Tongue (tissue), 2 donors: ENCODE data around the gene ENOX1. TPM values are rescaled to one million over a fixed set of nuclear protein-coding genes. Genes with fewer than 3 reads are reported as not detected.
"Not testable (repeated sequence)": the region's sequence is repeated elsewhere in the genome, so short reads cannot be mapped to it uniquely, and the experiment has no call there.

Experiments used
- DNase-seq: peaks from one replicate; pipeline ENCODE4 v3.0.0-alpha.2; 2015
- total RNA-seq: library from RNA; depleted of rRNA; stranded (reverse); fragments of >200 nt; gene quantifications from one replicate; pipeline ENCODE4 v1.2.3, GENCODE V29; 2014

The ENOX1 gene
- total RNA-seq, 1 donor from 2014 or later: 11.8 TPM

- DNase-seq: no peak
Observed at GRCh38 chr13:43354153-43354945, 432.4 kb downstream of the ENOX1 start.

DNA sequence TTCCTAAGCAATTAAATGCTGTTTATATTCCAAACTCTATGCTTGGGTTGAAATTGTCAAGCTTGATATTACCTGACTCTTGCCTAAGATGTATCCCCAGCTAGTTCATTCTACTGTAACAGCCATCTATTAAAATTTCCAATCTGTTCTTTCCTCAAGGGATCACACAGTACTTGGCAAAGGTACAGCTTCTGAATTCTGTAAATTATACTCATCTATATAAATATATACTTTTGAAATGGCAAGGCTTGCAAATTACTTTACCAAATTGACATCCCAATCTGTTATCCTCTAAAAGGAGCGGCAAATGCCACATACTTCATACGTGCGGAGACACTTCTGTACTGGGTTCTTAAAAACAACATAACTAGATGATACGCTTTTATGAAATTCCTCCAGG lies 433.1 kb downstream of the ENOX1 start:
- no peak for DNase-seq

DNA sequence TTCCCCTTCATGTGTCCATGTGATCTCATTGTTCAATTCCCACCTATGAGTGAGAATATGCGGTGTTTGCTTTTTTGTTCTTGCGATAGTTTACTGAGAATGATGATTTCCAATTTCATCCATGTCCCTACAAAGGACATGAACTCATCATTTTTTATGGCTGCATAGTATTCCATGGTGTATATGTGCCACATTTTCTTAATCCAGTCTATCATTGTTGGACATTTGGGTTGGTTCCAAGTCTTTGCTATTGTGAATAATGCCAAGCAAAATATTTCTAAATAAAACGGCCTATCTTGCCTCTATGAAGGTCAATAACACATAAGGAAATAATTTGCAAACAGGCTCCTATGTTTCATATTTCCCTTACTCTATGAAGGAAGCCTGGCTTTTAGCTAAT lies 435.2 kb downstream of the ENOX1 start:
- not testable (repeated sequence) for DNase-seq

DNA sequence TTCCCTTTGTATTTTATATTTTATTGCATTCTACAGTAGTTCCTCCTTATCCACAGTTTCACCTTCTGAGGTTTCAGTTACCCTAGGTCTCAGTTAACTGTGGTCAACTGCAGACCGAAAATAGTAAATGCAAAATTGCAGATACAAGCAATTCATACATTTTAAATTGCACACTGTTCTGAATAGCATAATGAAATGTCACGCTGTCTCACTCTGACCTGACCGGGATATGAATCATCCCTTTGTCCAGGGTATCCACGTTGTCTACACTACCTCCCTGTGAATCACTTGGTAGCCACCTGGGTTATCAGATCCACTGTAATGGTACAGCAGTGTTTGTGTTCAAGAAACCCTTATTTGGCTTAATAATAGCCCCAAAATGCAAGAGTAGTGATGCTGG lies 438.4 kb downstream of the ENOX1 start:
- DNase-seq: no peak

DNA sequence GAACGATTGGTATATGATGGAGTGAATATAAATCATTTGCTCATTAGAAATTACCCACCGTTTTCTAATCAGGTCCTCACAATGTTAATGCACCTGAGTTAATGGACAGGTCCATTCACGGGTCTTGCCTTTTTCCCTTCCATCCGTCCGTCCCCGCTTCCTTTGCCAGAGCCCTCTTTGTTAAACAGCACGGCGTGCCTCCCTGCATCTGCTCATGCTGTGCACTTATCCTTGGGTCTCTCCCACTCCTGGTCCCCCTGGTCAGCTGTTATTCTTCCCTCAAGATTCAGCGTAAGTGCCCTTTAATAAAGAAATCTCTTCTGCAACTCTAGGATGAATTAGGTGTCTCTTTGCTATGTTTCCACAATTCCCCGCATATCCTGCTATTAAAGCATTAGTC lies 438.9 kb downstream of the ENOX1 start:
- DNase-seq: no peak

DNA sequence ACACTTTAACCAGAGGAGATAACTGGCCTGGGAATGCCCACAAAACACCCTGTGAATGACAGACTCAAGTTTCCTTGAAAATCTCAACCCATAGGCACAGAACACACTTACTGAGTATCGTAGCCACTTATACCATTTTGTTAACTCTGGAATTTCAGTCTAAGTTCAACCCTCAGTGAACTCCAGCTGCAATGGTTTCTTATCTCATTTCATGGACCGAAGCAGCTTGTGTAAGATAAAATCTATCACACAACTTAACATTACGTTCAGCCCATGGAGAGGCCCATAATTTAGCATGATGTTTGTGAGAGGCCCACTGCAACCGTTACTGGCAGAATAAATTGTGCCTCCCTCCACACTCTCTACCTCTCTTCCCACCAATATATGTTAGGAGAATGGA lies 440.3 kb downstream of the ENOX1 start:
- no peak for DNase-seq

- DNase-seq: no peak
Observed at GRCh38 chr13:43343645-43344044, 443.1 kb downstream of the ENOX1 start.

- DNase-seq: no peak
Observed at GRCh38 chr13:43339805-43340550, 446.8 kb downstream of the ENOX1 start.

DNA sequence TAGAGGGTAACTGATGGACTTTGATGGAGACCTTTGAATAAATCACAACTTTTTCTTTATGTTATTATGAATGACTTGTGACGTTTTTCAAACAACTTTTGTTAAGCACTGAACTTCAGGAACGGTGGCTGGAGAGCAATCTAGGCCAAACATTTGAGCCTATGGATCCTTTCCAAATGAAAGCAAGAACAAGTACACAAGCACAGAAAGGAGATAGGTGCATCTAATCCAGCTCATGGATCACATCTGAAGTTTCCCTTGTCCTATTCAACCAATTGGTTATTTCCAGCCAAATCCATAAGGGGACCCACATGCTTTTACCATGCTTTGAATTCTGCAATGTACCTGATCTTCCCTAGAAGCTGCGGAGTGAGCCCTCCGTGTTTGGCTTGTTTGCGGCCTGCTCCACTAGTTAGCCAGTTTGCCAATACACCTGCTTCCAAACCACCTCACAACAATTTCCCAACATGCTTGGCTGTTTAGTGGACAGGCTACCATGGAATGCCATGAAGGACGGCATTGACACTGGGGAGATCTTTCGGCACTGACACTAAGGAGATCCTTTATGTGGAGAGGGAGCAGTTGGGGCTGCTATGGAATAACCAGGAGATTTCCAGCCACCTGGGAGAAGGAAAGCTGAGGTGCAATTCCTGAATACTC lies 447.5 kb downstream of the ENOX1 start:
- no peak for DNase-seq

DNA sequence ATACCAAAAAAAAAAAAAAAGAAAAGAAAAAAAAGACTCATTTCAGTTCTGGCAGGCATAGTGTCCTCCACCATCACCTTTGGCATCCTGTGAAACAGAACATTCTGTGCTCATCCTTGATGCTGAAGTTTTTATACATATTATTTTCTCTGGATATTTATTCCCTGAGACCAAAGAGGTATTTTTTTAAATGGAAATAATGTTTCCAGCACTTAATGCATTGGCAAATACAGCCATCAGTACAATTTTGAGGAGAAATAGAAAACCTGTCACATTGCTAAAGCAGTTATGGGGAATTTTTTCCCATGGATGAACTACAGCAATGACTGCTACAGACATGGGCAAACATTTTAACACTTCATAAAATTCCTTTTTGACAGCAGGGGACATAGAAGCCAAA lies 451.0 kb downstream of the ENOX1 start:
- peak; percentile 23 for DNase-seq

DNA sequence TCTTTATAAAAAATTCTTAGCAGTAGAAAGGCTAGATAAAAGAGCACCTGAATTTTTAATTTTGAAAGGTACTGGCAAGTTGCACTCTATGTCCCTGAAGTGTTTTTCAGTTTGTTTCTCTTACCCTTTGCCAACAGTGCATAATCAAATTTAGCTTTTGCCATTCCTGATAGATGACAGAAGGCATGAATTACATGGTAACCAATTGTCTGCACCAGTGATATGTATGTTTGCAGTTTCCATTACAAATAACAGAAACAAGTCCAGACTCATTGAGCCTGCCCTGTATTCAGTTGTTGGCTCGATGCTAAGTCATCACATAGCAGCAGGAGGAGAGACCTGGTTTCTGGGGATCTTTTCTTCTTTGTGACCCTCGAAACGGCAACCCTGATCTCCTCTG lies 453.6 kb downstream of the ENOX1 start:
- DNase-seq: peak; percentile 45

DNA sequence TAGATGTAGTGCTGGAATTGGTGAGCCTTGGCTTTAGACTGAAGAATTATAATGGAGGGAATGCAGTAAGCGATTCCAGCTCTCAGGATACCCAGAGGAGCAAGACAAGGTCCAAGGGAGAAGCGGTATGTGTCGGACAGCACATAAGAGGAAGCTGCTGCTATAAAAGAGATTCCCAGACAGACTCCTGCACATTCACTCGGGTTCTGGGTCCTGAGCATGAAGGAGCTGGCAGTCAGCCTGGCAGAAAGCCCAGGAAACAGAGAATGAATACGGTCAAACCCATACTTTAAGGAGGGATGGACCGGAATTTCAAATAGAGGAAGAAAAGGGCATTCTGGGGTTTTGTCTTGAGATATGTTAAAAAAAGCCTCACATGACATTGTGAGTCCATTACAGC lies 455.1 kb downstream of the ENOX1 start:
- peak; percentile 60 for DNase-seq

DNA sequence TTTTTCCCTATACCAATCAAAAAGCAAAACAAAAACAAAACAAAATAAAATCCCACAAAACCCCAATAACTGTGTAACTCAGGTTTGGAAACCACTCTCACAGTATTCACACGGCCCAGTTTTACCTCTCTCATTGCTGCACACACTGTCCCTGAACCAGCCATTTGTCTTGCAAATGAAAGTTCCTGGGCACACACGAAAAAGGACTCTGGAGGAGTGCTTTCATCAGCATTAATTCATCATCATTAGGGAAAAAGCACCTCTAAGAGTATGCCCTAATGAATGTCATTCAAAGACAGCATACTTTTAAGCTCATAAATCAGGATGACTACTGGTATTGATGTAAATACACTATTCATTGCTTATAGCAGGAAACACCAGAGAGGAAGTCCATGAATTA lies 457.1 kb downstream of the ENOX1 start:
- DNase-seq: no peak

- no peak for DNase-seq
Observed at GRCh38 chr13:43328907-43329306, 457.9 kb downstream of the ENOX1 start.

GRCh38 chr13:43326100-43326499 lies 460.7 kb downstream of the ENOX1 start:
- DNase-seq: no peak

- no peak for DNase-seq
Observed at GRCh38 chr13:43325636-43326035, 461.1 kb downstream of the ENOX1 start.

- DNase-seq: no peak
Observed at GRCh38 chr13:43324129-43324528, 462.6 kb downstream of the ENOX1 start.

DNA sequence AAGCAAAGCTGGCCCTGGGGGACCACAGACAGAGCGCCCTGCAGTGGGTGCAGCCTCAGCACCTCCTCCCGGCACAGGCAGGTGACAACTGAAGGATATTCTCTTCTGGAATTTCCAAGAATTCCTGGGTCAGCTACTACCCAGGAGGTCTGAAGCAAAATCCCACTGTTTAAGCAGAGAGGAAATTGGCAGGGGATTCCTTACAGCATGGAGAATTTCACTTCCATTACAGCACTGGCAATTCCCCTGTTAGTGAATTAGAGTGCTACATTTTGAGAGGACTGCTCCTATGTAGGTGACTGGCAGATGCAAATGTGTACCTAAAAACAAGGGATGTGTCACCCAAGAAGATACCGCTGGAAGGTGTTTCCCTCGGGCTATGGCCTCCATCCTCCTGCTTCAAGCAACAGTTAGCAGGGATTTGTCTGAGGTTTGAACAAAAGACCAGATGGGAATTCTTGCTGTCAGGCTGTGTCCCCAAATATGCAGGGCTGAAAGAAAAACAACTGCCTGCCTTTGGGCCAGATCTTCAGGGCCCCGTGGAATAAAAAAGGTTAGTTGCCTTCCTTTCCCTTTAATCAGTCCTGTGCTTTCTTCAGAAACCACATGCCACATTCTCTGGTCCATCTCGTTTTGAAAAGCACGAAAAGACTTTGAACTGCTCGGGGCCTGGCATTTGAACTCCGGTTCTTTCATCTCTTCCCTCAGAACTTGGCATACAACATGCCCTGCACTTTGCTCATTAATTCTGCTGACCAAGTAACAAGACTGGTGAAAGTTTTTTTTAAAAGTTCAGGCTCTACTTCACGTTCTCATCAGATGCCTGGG lies 466.9 kb downstream of the ENOX1 start:
- DNase-seq: no peak

GRCh38 chr13:43316946-43317353 lies 469.8 kb downstream of the ENOX1 start:
- peak; percentile 97 for DNase-seq

DNA sequence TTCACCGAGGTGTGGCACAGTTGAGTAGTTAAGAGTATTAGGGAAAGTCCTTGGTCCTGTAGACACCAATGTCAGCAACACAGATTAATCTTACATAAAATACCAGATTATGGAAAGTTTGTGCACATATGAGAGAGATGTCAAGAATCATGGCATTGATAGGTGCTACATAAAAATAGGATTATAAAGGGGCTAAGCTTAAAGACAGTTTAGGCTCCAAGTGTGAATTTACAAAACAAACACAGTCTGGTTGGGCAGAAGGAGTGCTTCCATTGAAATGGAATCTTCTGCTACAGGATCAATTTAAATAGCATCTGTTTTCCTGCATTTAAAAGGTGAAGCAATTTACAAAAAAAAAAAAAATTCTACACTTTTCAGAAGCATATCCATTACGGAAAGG lies 470.5 kb downstream of the ENOX1 start:
- DNase-seq: no peak

- DNase-seq: peak; percentile 66
Observed at GRCh38 chr13:43315522-43315921, 471.2 kb downstream of the ENOX1 start.

DNA sequence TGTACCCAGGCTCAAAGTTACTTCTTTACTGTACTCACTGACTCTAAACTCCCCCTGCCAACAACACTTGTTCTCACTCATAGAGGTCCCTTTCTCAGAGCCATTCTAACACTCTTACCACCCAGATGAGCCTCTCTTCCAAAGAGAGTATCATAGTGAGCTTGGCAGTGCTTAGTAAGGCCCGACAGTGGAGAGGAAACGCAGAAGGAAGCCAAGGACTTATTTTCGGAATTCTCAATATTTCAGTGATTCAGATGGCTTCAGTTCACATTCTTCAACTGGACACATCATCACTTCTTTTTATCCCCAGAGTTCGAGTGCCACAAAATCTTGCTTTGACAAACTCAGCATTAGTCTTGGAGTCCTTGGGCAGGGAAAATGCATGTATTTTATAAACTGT lies 477.5 kb downstream of the ENOX1 start:
- DNase-seq: no peak
